H1 (cell line): ENCODE data around the gene MRPS27. TPM values are rescaled to one million over a fixed set of nuclear protein-coding genes. Genes with fewer than 3 reads are reported as not detected.

Experiments used
- CTCF ChIA-PET: fragments of 300-600 bp; sonication (Branson Sonifier 250); formaldehyde crosslinking; loops from one replicate; lab custom pipeline; 2021; ENCODE audit not compliant: partially characterized antibody; lab: Charles Lee
- POLR2A ChIA-PET: fragments of 300-600 bp; sonication (Branson Sonifier 250); formaldehyde crosslinking; loops from one replicate; lab custom pipeline; 2021; ENCODE audit warnings: inconsistent platforms; ENCODE audit not compliant: partially characterized antibody; lab: Charles Lee
- DNase-seq, 2 experiments: peaks; one replicate each; pipeline versions ENCODE4 v3.0.0 to v3.0.0-alpha.2; 2010 to 2022; ENCODE audit warnings: low spot score in 2 of 2, low read depth in 1 of 2, mixed read lengths in 1 of 2
- FAIRE-seq: peaks from 2 replicates; lab custom pipeline; 2011; peaks lifted over from hg19 to GRCh38; lab: Jason Lieb, UNC
- H2AFZ ChIP-seq: 2 replicates; pipeline ENCODE4 v1.8.1; 2012; ENCODE audit warnings: low read length, inconsistent platforms
- H2AK5ac ChIP-seq: 2 replicates; pipeline ENCODE4 v1.6.1; 2013; ENCODE audit warnings: low read depth, low read length
- H2BK120ac ChIP-seq: replicated peaks from 2 replicates; pipeline ENCODE3; 2013; ENCODE audit warnings: low read depth, low read length, inconsistent platforms
- H2BK12ac ChIP-seq: 2 replicates; pipeline ENCODE4 v1.6.1; 2013; ENCODE audit warnings: low read depth, low read length
- H2BK15ac ChIP-seq: 2 replicates; pipeline ENCODE4 v1.6.1; 2013; ENCODE audit warnings: low read length
- H2BK20ac ChIP-seq: 2 replicates; pipeline ENCODE4 v1.6.1; 2013; ENCODE audit warnings: low read length
- H2BK5ac ChIP-seq: 2 replicates; pipeline ENCODE4 v1.6.1; 2013; ENCODE audit warnings: low read depth, low read length
- H3K14ac ChIP-seq: 2 replicates; pipeline ENCODE4 v1.6.1; 2013; ENCODE audit warnings: inconsistent platforms; ENCODE audit not compliant: insufficient read length
- H3K18ac ChIP-seq: 2 replicates; pipeline ENCODE4 v1.6.1; 2013; ENCODE audit warnings: low read length; ENCODE audit errors: extremely low read depth
- H3K23ac ChIP-seq: 2 replicates; pipeline ENCODE4 v1.6.1; 2013; ENCODE audit warnings: inconsistent platforms; ENCODE audit not compliant: insufficient read length
- H3K23me2 ChIP-seq: 2 replicates; pipeline ENCODE4 v1.6.1; 2013; ENCODE audit warnings: low read depth, low read length
- H3K27ac ChIP-seq: 2 replicates; pipeline ENCODE4 v1.6.1; 2011; ENCODE audit warnings: low read depth, low read length, inconsistent platforms
- H3K27me3 ChIP-seq, 4 experiments: replicated peaks in 1 of 4; 1 replicate in 1 of 4; 2 replicates in 3 of 4; pipeline versions ENCODE4 v1.6.1 to v1.8.1; 2011 to 2013; ENCODE audit warnings: low read length in 3 of 4, mild to moderate bottlenecking in 3 of 4, inconsistent platforms in 2 of 4, mixed read lengths in 2 of 4, moderate library complexity in 1 of 4; ENCODE audit not compliant: control insufficient read depth in 3 of 4, insufficient read depth in 3 of 4; ENCODE audit errors: extremely low read depth in 1 of 4
- H3K36me3 ChIP-seq, 4 experiments: 2 replicates each; pipeline versions ENCODE4 v1.6.1 to v1.8.1; 2011 to 2013; ENCODE audit warnings: mild to moderate bottlenecking in 4 of 4, low read length in 3 of 4, moderate library complexity in 2 of 4, control low read depth in 1 of 4, inconsistent platforms in 1 of 4; ENCODE audit not compliant: insufficient read depth in 4 of 4, control insufficient read depth in 2 of 4
- H3K4ac ChIP-seq: replicated peaks from 2 replicates; pipeline ENCODE3; 2013; ENCODE audit warnings: low read length, low read depth, mixed read lengths, inconsistent platforms; ENCODE audit not compliant: insufficient read length
- H3K4me1 ChIP-seq, 4 experiments: replicated peaks in 1 of 4; 1 replicate in 1 of 4; 2 replicates in 3 of 4; pipeline versions ENCODE4 v1.6.1 to v1.8.1; 2011 to 2013; ENCODE audit warnings: low read length in 3 of 4, inconsistent platforms in 2 of 4, mixed read lengths in 1 of 4; ENCODE audit not compliant: insufficient read depth in 4 of 4, control insufficient read depth in 3 of 4
- H3K4me2 ChIP-seq, 2 experiments: 2 replicates each; pipeline versions ENCODE4 v1.6.1 to v1.8.1; 2011 to 2013; ENCODE audit warnings: low read depth in 2 of 2, low read length in 2 of 2, control low read depth in 1 of 2, inconsistent platforms in 1 of 2, mild to moderate bottlenecking in 1 of 2; ENCODE audit not compliant: insufficient read depth in 1 of 2
- H3K4me3 ChIP-seq, 4 experiments: fragments of 200-600, 300-600 bp in 1 of 4; sonication (generic), shearing (Covaris generic), sonication (Bioruptor Twin) in 1 of 4; 2 replicates each; pipeline versions ENCODE4 v1.5.1 to v1.8.1; 2011 to 2016; ENCODE audit warnings: low read length in 4 of 4, low read depth in 3 of 4, control low read depth in 2 of 4, inconsistent platforms in 2 of 4, mild to moderate bottlenecking in 2 of 4, mixed read lengths in 1 of 4, moderate library complexity in 1 of 4; ENCODE audit not compliant: insufficient read depth in 2 of 4; ENCODE audit errors: extremely low read depth in 1 of 4
- H3K56ac ChIP-seq: replicated peaks from 2 replicates; pipeline ENCODE3; 2013; ENCODE audit warnings: low read depth, mild to moderate bottlenecking, mixed read lengths, low read length, inconsistent platforms; ENCODE audit not compliant: insufficient read length
- H3K79me1 ChIP-seq: 2 replicates; pipeline ENCODE4 v1.6.1; 2013; ENCODE audit warnings: low read depth, low read length, control low read depth
- H3K79me2 ChIP-seq, 2 experiments: 2 replicates each; pipeline versions ENCODE4 v1.6.1 to v1.8.1; 2012 to 2013; ENCODE audit warnings: low read length in 2 of 2, mild to moderate bottlenecking in 2 of 2, inconsistent platforms in 1 of 2; ENCODE audit not compliant: insufficient read depth in 2 of 2, control insufficient read depth in 1 of 2
- H3K9ac ChIP-seq, 4 experiments: replicated peaks in 1 of 4; 1 replicate in 1 of 4; 2 replicates in 3 of 4; pipeline versions ENCODE4 v1.6.1 to v1.8.1; 2011 to 2013; ENCODE audit warnings: low read depth in 3 of 4, low read length in 3 of 4, control low read depth in 2 of 4, mild to moderate bottlenecking in 2 of 4, moderate library complexity in 2 of 4, inconsistent platforms in 1 of 4; ENCODE audit errors: extremely low read depth in 1 of 4
- H3K9me3 ChIP-seq, 2 experiments: 2 replicates each; pipeline versions ENCODE4 v1.6.1 to v1.8.1; 2012 to 2013; ENCODE audit warnings: mild to moderate bottlenecking in 2 of 2, moderate library complexity in 2 of 2, control low read depth in 1 of 2, inconsistent platforms in 1 of 2, low read depth in 1 of 2, low read length in 1 of 2, mixed read lengths in 1 of 2; ENCODE audit not compliant: insufficient read depth in 2 of 2
- H4K20me1 ChIP-seq, 2 experiments: replicated peaks in 1 of 2; 2 replicates each; pipeline versions ENCODE3 to v1.8.1; 2011 to 2013; ENCODE audit warnings: inconsistent platforms in 2 of 2, low read length in 2 of 2, mild to moderate bottlenecking in 1 of 2; ENCODE audit not compliant: insufficient read depth in 2 of 2, control insufficient read depth in 1 of 2
- H4K5ac ChIP-seq: 2 replicates; pipeline ENCODE4 v1.6.1; 2013; ENCODE audit warnings: low read length, low read depth, mixed read lengths, inconsistent platforms; ENCODE audit not compliant: insufficient read length
- H4K8ac ChIP-seq: 2 replicates; pipeline ENCODE4 v1.8.0; 2013; ENCODE audit warnings: mild to moderate bottlenecking, moderate library complexity, low read length, inconsistent platforms; ENCODE audit not compliant: insufficient read depth; ENCODE audit errors: extremely low read depth
- H4K91ac ChIP-seq: replicated peaks from 2 replicates; pipeline ENCODE3; 2013; ENCODE audit warnings: low read length, mixed read lengths, inconsistent platforms; ENCODE audit not compliant: insufficient read length
- SP4 ChIP-seq: IDR thresholded peaks from 2 replicates; pipeline ENCODE4 v1.6.1; 2012; ENCODE audit warnings: low read length, inconsistent platforms
- TEAD4 ChIP-seq: IDR thresholded peaks from 2 replicates; pipeline ENCODE4 v1.6.1; 2012; ENCODE audit warnings: low read depth, low read length, inconsistent platforms, mixed read lengths
- WGBS, 2 experiments: shearing (Covaris generic) in 1 of 2; methylation state at CpG; one replicate each; pipeline versions ENCODE4 v1.1.6 to v1.1.7; 2013 to 2015; ENCODE audit warnings: low lambda C conversion rate in 2 of 2, mixed read lengths in 2 of 2, inconsistent platforms in 1 of 2, low coverage in 1 of 2, missing lambda C conversion rate in 1 of 2; ENCODE audit not compliant: insufficient replicate concordance in 2 of 2, insufficient coverage in 1 of 2, insufficient read length in 1 of 2; ENCODE audit errors: extremely low coverage in 1 of 2, missing lambda C conversion rate in 1 of 2; 5-methylcytosine and 5-hydroxymethylcytosine counted together
- polyA plus RNA-seq, 7 experiments: library from polyadenylated mRNA; depleted of rRNA in 3 of 7; stranded (reverse) in 5 of 7; unstranded in 2 of 7; fragments of >200 nt in 5 of 7; fragments of 200-250 nt in 2 of 7; gene quantifications; 1 replicate in 5 of 7; 2 replicates in 1 of 7; 4 replicates in 1 of 7; pipeline versions ENCODE4 v1.2.1 to v1.2.3, GENCODE V29; 2011 to 2013; ENCODE audit warnings: missing spikeins in 2 of 7, mixed read lengths in 2 of 7
- total RNA-seq: library from RNA; stranded (reverse); fragmentation: NEBNext Ultra II Directional; extraction: Animal tissue kit (Norgen Biotek cat#: 25700); gene quantifications from 2 replicates; pipeline ENCODE4 v1.2.1, GENCODE V29; 2021
- TF ChIP-seq, protein P1 (sequence below): IDR thresholded peaks from 2 replicates; pipeline ENCODE4 v1.6.1; 2012; ENCODE audit warnings: inconsistent platforms
- TF ChIP-seq, protein P2 (sequence below): IDR thresholded peaks from 2 replicates; pipeline ENCODE4 v1.6.1; 2011; ENCODE audit warnings: low read depth, mild to moderate bottlenecking, low read length; ENCODE audit not compliant: insufficient read depth

Gene MRPS27
- total and polyA plus RNA-seq, 2 of the 8 experiments (the other 6 are each of a cell fraction or from before 2014, with no cell fraction given) = 93.2 to 102 TPM

DNA sequence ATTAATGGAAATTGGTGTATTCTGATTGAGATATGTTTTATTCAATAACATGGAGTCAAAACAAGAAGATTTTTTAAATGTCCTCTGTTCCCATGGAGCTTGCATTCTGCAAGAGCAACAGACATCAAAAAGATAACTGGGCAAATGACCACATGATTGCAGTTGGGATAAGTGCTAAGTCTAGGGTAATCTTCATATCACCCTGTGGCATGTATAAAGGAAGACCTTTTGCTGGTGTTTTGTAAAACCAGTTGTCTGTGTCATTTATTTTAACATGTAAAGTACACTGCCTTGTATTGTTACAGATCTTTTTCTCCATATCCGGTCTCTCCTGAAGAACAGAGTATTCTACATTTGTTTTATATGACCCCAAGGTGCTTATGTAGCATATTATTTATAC lies 44.1 kb upstream of the MRPS27 start:
- H2BK5ac ChIP-seq = no peak overlapping the region
- no peak overlapping the region for H4K5ac ChIP-seq
- no peak overlapping the region for H3K9ac ChIP-seq
- H3K36me3 ChIP-seq = peaks cover 0 to 16% (median 7%) of the 10 kb centered on the region in 4 experiments; a peak in 5 of 8 replicates
- no peaks in the 10 kb centered on the region for H4K20me1 ChIP-seq
- H3K18ac ChIP-seq = no peak overlapping the region
- DNase-seq (no peak), FAIRE-seq (no peak)
- no peak overlapping the region for H3K56ac ChIP-seq
- no peak overlapping the region for H2BK15ac ChIP-seq
- no peaks in the 10 kb centered on the region for H3K79me1 ChIP-seq
- H3K4me2 ChIP-seq = no peak overlapping the region
- H3K23me2 ChIP-seq = no peaks in the 10 kb centered on the region
- POLR2A ChIA-PET = interaction anchor here (1.0 to 2.0 kb wide), 3 partner anchors 10 to 44 kb away, joined by 3 to 6 read pairs (median 3); partner anchors contain the start of genes MRPS27 and PTCD2
- H3K23ac ChIP-seq = no peak overlapping the region
- H2BK20ac ChIP-seq = no peak overlapping the region
- no peak overlapping the region for H4K91ac ChIP-seq
- H3K4me1 ChIP-seq = peaks cover 0 to 6% (median 4%) of the 10 kb centered on the region in 4 experiments; a peak in 4 of 7 replicates
- TF ChIP-seq, protein P1, sequence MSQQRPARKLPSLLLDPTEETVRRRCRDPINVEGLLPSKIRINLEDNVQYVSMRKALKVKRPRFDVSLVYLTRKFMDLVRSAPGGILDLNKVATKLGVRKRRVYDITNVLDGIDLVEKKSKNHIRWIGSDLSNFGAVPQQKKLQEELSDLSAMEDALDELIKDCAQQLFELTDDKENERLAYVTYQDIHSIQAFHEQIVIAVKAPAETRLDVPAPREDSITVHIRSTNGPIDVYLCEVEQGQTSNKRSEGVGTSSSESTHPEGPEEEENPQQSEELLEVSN = no peak
- TF ChIP-seq SP4 (no peak), TEAD4 (no peak)
- TF ChIP-seq, protein P2, sequence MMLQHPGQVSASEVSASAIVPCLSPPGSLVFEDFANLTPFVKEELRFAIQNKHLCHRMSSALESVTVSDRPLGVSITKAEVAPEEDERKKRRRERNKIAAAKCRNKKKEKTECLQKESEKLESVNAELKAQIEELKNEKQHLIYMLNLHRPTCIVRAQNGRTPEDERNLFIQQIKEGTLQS = no peak
- H2AFZ ChIP-seq = no peak overlapping the region
- no peaks in the 10 kb centered on the region for H3K27me3 ChIP-seq
- H2AK5ac ChIP-seq = no peak overlapping the region
- no peak overlapping the region for H2BK120ac ChIP-seq
- H3K4ac ChIP-seq = no peak overlapping the region
- H3K4me3 ChIP-seq = no peak overlapping the region
- H3K9me3 ChIP-seq = no peaks in the 10 kb centered on the region
- 86% methylated on average over 1 of the region's 1 CpG; no CpG with 5 or more reads in 1 of the 2 experiments for WGBS, 2 experiments
- H4K8ac ChIP-seq = no peak overlapping the region
- CTCF ChIA-PET = interaction anchor here (0.6 to 5.0 kb wide), 3 partner anchors 9 to 39 kb away, joined by 3 to 38 read pairs (median 3); no protein-coding TSS in a partner anchor
- H3K79me2 ChIP-seq = no peaks in the 10 kb centered on the region
- H2BK12ac ChIP-seq = no peak overlapping the region
- H3K14ac ChIP-seq = no peak overlapping the region
- no peak overlapping the region for H3K27ac ChIP-seq
